Esophagus squamous epithelium (tissue), 5 donors: ENCODE results near the gene CHI3L2. TPM values are rescaled to one million over a fixed set of nuclear protein-coding genes. Genes with fewer than 3 reads are reported as not detected.

ENCODE experiments used
- DNase-seq: peaks from one replicate; lab custom pipeline; 2025; lab: John Stamatoyannopoulos, UW
- H3K27ac ChIP-seq, 4 donors: fragments of 200-600 bp; sonication (generic); one replicate each; pipeline ENCODE4 v1.5.1; 2016 to 2019; ENCODE audit warnings: mild to moderate bottlenecking in 1 of 4
- H3K27me3 ChIP-seq, 4 donors: fragments of 200-600 bp; sonication (generic); 1 replicate in 3 of 4; 2 replicates in 1 of 4; pipeline versions ENCODE4 v1.5.1 to v1.6.0; 2017 to 2021; ENCODE audit warnings: antibody characterized with exemption in 1 of 4
- H3K36me3 ChIP-seq, 3 donors: fragments of 200-600 bp; sonication (generic); one replicate each; pipeline ENCODE4 v1.5.1; 2016 to 2019
- H3K4me1 ChIP-seq, 3 donors: fragments of 200-600 bp; sonication (generic); one replicate each; pipeline ENCODE4 v1.5.1; 2017 to 2019
- H3K4me3 ChIP-seq, 4 donors: fragments of 200-600 bp; sonication (generic); 1 replicate in 3 of 4; 2 replicates in 1 of 4; pipeline ENCODE4 v1.5.1; 2016 to 2019; ENCODE audit warnings: mild to moderate bottlenecking in 2 of 4, moderate library complexity in 1 of 4
- H3K9me3 ChIP-seq, 3 donors: fragments of 200-600 bp; sonication (generic); one replicate each; pipeline ENCODE4 v1.5.1; 2016 to 2019
- CTCF ChIP-seq, 6 experiments: fragments of 450-650 bp in 4 of 6; fragments of 200-600 bp in 2 of 6; sonication (generic) in 2 of 6; IDR thresholded peaks; one replicate each; pipeline ENCODE4 v1.5.1; 2016 to 2019; ENCODE audit warnings: antibody characterized with exemption in 6 of 6, mild to moderate bottlenecking in 4 of 6, moderate library complexity in 4 of 6
- POLR2A ChIP-seq, 4 donors: fragments of 450-650 bp; IDR thresholded peaks; one replicate each; pipeline ENCODE4 v1.6.1; 2017; ENCODE audit warnings: antibody characterized with exemption in 4 of 4, mild to moderate bottlenecking in 4 of 4, moderate library complexity in 3 of 4
- WGBS, 2 donors: methylation state at CpG; one replicate each; pipeline ENCODE4 v1.1.5; 2018; 5-methylcytosine and 5-hydroxymethylcytosine counted together
- intact Hi-C: fragments of 100-400 bp; cut with DNase I; formaldehyde crosslinking; loops from one replicate; pipeline ENCODE4 v1.15.0; 2022
- total RNA-seq, 4 donors: library from RNA; depleted of rRNA; stranded (reverse); fragments of >200 nt; gene quantifications; one replicate each; pipeline ENCODE4 v1.1.0, GENCODE V29; 2016
- donor health status: DM: yes; HTN: yes; CAD: no.

CHI3L2 gene
- total RNA-seq, 4 donors from 2014 or later = 0.57 to 42.4 (median 1.8) TPM

- no peak for DNase-seq
- Histone ChIP-seq H3K27me3 (no peaks in the 10 kb centered on the region), H3K36me3 (no peaks in the 10 kb centered on the region), H3K4me3 (no peak overlapping the region), H3K27ac (no peak overlapping the region), H3K9me3 (no peaks in the 10 kb centered on the region), H3K4me1 (peaks cover 13 to 69% (median 23%) of the 10 kb centered on the region in 3 donors)
- TF ChIP-seq POLR2A (IDR thresholded peaks at IDR 0.05) (no peak), CTCF (IDR thresholded peaks at IDR 0.05) (no peak)
- WGBS, 2 donors = 88 to 94% methylated on average over 7 to 8 of the region's 8 CpGs
- intact Hi-C loops = no loop called here
Measured at GRCh38 chr1:111218701-111219556, 8.6 kb upstream of the CHI3L2 start.

DNA sequence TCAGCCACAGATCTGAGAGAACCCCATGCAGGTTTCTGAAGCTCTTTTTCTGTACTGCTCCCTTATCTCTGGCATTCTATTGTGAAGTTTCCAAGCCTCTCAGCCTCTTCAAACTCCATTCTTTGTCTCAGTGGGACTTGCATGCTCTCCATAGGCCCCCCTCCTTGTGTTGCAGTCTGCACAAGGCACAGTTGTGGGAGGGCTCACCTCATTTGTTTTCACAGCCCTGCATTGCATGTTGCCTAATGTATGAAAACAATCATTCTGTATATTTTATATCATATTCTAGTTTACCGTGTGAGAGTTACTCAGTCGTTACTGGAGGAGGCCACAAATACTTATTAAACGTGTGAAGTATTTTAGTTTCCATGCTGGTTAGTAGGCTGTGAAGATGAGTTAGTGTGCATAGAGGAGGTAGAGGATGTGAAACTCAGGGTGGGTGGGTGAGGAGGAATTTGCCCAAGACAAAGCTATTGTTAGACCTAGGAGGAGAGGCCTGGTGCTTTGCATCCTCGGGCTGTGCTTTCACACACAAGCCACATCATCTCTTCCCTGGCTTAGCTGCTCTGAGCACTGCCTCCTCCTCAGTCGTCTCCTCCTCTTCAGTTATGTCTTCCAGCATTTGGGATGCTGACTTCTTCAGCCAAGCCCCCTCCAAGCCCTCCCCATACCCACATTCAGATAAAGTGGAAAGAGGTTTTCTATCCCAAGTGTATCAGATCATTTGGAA, 7.8 kb upstream of the CHI3L2 start:
- intact Hi-C loops = loop anchor here (10.0 kb wide), 1 partner anchor 115 kb away; no protein-coding TSS in a partner anchor
- WGBS, 2 donors = 47 to 58% methylated on average over 5 of the region's 5 CpGs
- peaks cover 13 to 61% (median 23%) of the 10 kb centered on the region in 3 donors for H3K4me1 ChIP-seq
- no peak overlapping the region for H3K4me3 ChIP-seq
- H3K27ac ChIP-seq = no peak overlapping the region
- no peaks in the 10 kb centered on the region for H3K36me3 ChIP-seq
- TF ChIP-seq CTCF (IDR thresholded peaks at IDR 0.05) (no peak), POLR2A (IDR thresholded peaks at IDR 0.05) (no peak)
- H3K27me3 ChIP-seq = no peaks in the 10 kb centered on the region
- no peaks in the 10 kb centered on the region for H3K9me3 ChIP-seq
- DNase-seq = no peak

- intact Hi-C loops = loop anchor here (10.0 kb wide), 1 partner anchor 114 kb away; no protein-coding TSS in a partner anchor
- no peak for TF ChIP-seq POLR2A (IDR thresholded peaks at IDR 0.05)
- TF ChIP-seq CTCF (IDR thresholded peaks at IDR 0.05) = no peak
- no peak overlapping the region for H3K27ac ChIP-seq
- peaks cover 13 to 54% (median 18%) of the 10 kb centered on the region in 3 donors for H3K4me1 ChIP-seq
- H3K9me3 ChIP-seq = no peaks in the 10 kb centered on the region
- no peak overlapping the region for H3K4me3 ChIP-seq
- 87 to 94% methylated on average over 6 of the region's 6 CpGs for WGBS, 2 donors
- no peaks in the 10 kb centered on the region for H3K27me3 ChIP-seq
- no peaks in the 10 kb centered on the region for H3K36me3 ChIP-seq
- no peak for DNase-seq
Measured at GRCh38 chr1:111220302-111220890, 7.1 kb upstream of the CHI3L2 start.

- no peaks in the 10 kb centered on the region for H3K36me3 ChIP-seq
- H3K27ac ChIP-seq = no peak overlapping the region
- no peaks in the 10 kb centered on the region for H3K27me3 ChIP-seq
- DNase-seq = no peak
- H3K4me1 ChIP-seq = peaks cover 13 to 46% (median 18%) of the 10 kb centered on the region in 3 donors
- WGBS, 2 donors = 15 to 67% methylated on average over 1 to 2 of the region's 2 CpGs
- H3K9me3 ChIP-seq = no peaks in the 10 kb centered on the region
- no peak overlapping the region for H3K4me3 ChIP-seq
- intact Hi-C loops = loop anchor here (10.0 kb wide), 1 partner anchor 114 kb away; no protein-coding TSS in a partner anchor
- TF ChIP-seq POLR2A (IDR thresholded peaks at IDR 0.05) (no peak), CTCF (IDR thresholded peaks at IDR 0.05) (no peak)
Measured at GRCh38 chr1:111221276-111221632, 6.3 kb upstream of the CHI3L2 start.
